Parathyroid adenoma (tissue), 2 donors: ENCODE data around the gene GAB3.

ENCODE experiments used
- H2AFZ ChIP-seq: fragments of 300-600 bp; sonication (generic); one replicate; pipeline ENCODE4 v1.7.0; 2017; ENCODE audit warnings: antibody characterized with exemption, mild to moderate bottlenecking
- H3K27ac ChIP-seq: fragments of 300-600 bp; sonication (generic); one replicate; pipeline ENCODE4 v1.7.0; 2017
- H3K27me3 ChIP-seq: fragments of 300-600 bp; sonication (generic); one replicate; pipeline ENCODE4 v1.7.0; 2017; ENCODE audit warnings: low read length; ENCODE audit not compliant: control insufficient read depth, insufficient read depth
- H3K36me3 ChIP-seq: fragments of 300-600 bp; sonication (generic); one replicate; pipeline ENCODE4 v1.7.0; 2017; ENCODE audit warnings: low read length; ENCODE audit not compliant: control insufficient read depth, insufficient read depth
- H3K4me1 ChIP-seq: fragments of 300-600 bp; sonication (generic); one replicate; pipeline ENCODE4 v1.7.0; 2017; ENCODE audit warnings: control low read depth
- H3K4me2 ChIP-seq: fragments of 300-600 bp; sonication (generic); one replicate; pipeline ENCODE4 v1.7.0; 2017; ENCODE audit warnings: low read length
- H3K4me3 ChIP-seq: fragments of 300-600 bp; sonication (generic); one replicate; pipeline ENCODE4 v1.7.0; 2017; ENCODE audit warnings: low read depth, low read length
- H3K79me2 ChIP-seq: fragments of 300-600 bp; sonication (generic); one replicate; pipeline ENCODE4 v1.7.0; 2017; ENCODE audit warnings: control low read depth
- H3K9ac ChIP-seq: fragments of 300-600 bp; sonication (generic); one replicate; pipeline ENCODE4 v1.7.0; 2017; ENCODE audit warnings: mild to moderate bottlenecking
- H3K9me3 ChIP-seq: fragments of 300-600 bp; sonication (generic); one replicate; pipeline ENCODE4 v1.7.0; 2017; ENCODE audit warnings: low read length; ENCODE audit not compliant: control insufficient read depth
- CTCF ChIP-seq: fragments of 300-600 bp; sonication (generic); IDR thresholded peaks from one replicate; pipeline ENCODE4 v1.7.0; 2017; ENCODE audit warnings: antibody characterized with exemption, mild to moderate bottlenecking
- donor health status: primary hyperparathyroidism.

Gene GAB3

GRCh38 chrX:154784149-154784995, 33.5 kb upstream of the GAB3 start:
- H3K4me3 ChIP-seq = no peak overlapping the region
- no peak overlapping the region for H3K9ac ChIP-seq
- peak overlapping the region; percentile 32 for H3K27ac ChIP-seq
- no peak overlapping the region for H2AFZ ChIP-seq
- H3K79me2 ChIP-seq = no peaks in the 10 kb centered on the region
- no peak overlapping the region for H3K4me2 ChIP-seq
- no peaks in the 10 kb centered on the region for H3K27me3 ChIP-seq
- H3K4me1 ChIP-seq = peaks cover 3% of the 10 kb centered on the region
- H3K9me3 ChIP-seq = no peaks in the 10 kb centered on the region
- no peak for TF ChIP-seq CTCF
- H3K36me3 ChIP-seq = no peaks in the 10 kb centered on the region

- Histone ChIP-seq H3K27ac (no peak overlapping the region), H3K27me3 (no peaks in the 10 kb centered on the region), H3K79me2 (no peaks in the 10 kb centered on the region), H3K9me3 (no peaks in the 10 kb centered on the region), H2AFZ (no peak overlapping the region), H3K9ac (no peak overlapping the region), H3K4me2 (no peak overlapping the region), H3K36me3 (no peaks in the 10 kb centered on the region), H3K4me3 (no peak overlapping the region), H3K4me1 (peaks cover 3% of the 10 kb centered on the region)
- no peak for TF ChIP-seq CTCF
These were observed 30.1 kb upstream of the GAB3 start for GRCh38 chrX:154780968-154781367.

DNA sequence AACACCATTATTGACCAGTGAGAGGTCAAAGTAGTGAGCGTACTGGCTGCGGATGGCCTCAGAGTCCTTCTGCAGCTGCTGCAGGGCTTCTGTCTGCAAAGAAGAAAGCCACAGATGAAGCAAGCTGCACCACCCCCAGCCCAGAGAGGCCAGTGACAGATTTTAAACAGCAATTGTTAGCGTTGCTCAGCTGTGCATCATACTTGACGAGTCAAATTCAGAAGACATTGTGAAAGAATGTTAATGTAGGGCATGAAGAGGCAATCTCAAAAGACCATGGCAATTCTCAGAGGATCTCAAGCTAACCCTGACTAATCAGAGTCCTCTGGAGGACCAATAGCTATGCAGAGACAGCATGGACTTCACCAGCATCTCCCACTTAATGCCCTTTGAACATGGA, 28.4 kb upstream of the GAB3 start:
- no peaks in the 10 kb centered on the region for H3K36me3 ChIP-seq
- no peak for TF ChIP-seq CTCF
- no peak overlapping the region for H2AFZ ChIP-seq
- H3K27me3 ChIP-seq = no peaks in the 10 kb centered on the region
- H3K27ac ChIP-seq = no peak overlapping the region
- no peaks in the 10 kb centered on the region for H3K79me2 ChIP-seq
- no peak overlapping the region for H3K4me3 ChIP-seq
- no peak overlapping the region for H3K4me2 ChIP-seq
- H3K4me1 ChIP-seq = no peaks in the 10 kb centered on the region
- H3K9me3 ChIP-seq = no peaks in the 10 kb centered on the region
- no peak overlapping the region for H3K9ac ChIP-seq

GRCh38 chrX:154776753-154777152, 25.9 kb upstream of the GAB3 start:
- no peak overlapping the region for H2AFZ ChIP-seq
- H3K27ac ChIP-seq = no peak overlapping the region
- no peak overlapping the region for H3K4me3 ChIP-seq
- no peak overlapping the region for H3K4me2 ChIP-seq
- H3K9me3 ChIP-seq = no peaks in the 10 kb centered on the region
- H3K27me3 ChIP-seq = no peaks in the 10 kb centered on the region
- H3K79me2 ChIP-seq = no peaks in the 10 kb centered on the region
- TF ChIP-seq CTCF = no peak
- H3K9ac ChIP-seq = no peak overlapping the region
- no peaks in the 10 kb centered on the region for H3K36me3 ChIP-seq
- no peaks in the 10 kb centered on the region for H3K4me1 ChIP-seq
